Measurements from ENCODE around the gene RERE. TPM values are rescaled to one million over a fixed set of nuclear protein-coding genes. Genes with fewer than 3 reads are reported as not detected.
A peak's percentile ranks its signal among the peaks of the same experiment; 100 is the strongest.

Gene RERE
- total RNA-seq, 2 donors from 2014 or later = 96.0 to 105 TPM

DNA sequence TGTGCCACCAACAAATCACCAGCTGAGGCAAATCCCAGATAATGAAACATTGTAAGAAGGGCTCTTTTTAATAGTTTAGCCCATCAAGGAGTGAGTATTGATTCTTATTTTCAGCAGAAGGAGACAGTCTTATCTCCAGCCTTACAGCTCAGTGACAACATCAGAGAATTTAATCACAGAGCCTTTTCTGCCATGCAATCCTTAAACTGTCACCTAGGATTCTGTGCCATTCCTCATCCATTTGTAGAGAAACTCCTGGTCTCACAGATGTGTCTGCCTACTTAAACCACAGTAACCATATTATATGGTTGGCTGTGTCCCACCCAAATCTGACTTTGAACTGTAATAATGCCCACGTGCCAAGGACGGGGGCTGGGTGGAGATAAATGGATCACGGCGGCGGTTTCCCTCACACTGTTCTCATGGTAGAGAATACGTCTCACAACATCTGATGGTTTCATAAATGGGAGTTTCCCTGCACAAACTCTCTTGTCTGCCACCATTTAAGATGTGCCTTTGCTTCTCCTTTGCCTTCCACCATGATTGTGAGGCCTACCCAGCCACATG lies 217.7 kb downstream of the RERE start:
- Histone ChIP-seq H3K27ac (no peak overlapping the region), H3K27me3 (no peaks in the 10 kb centered on the region), H3K4me3 (no peak overlapping the region), H3K9me3 (no peaks in the 10 kb centered on the region), H3K4me1 (no peaks in the 10 kb centered on the region), H3K36me3 (no peaks in the 10 kb centered on the region), H3K9ac (ENCODE audit: low read depth in 2 of 2, low read length in 2 of 2) (no peak overlapping the region)
- TF ChIP-seq, protein P1, sequence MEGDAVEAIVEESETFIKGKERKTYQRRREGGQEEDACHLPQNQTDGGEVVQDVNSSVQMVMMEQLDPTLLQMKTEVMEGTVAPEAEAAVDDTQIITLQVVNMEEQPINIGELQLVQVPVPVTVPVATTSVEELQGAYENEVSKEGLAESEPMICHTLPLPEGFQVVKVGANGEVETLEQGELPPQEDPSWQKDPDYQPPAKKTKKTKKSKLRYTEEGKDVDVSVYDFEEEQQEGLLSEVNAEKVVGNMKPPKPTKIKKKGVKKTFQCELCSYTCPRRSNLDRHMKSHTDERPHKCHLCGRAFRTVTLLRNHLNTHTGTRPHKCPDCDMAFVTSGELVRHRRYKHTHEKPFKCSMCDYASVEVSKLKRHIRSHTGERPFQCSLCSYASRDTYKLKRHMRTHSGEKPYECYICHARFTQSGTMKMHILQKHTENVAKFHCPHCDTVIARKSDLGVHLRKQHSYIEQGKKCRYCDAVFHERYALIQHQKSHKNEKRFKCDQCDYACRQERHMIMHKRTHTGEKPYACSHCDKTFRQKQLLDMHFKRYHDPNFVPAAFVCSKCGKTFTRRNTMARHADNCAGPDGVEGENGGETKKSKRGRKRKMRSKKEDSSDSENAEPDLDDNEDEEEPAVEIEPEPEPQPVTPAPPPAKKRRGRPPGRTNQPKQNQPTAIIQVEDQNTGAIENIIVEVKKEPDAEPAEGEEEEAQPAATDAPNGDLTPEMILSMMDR (IDR thresholded peaks at IDR 0.05) = no peak
- intact Hi-C loops (cut with DNase I) = no loop called here
- DNase-seq = peak; percentile 26

DNA sequence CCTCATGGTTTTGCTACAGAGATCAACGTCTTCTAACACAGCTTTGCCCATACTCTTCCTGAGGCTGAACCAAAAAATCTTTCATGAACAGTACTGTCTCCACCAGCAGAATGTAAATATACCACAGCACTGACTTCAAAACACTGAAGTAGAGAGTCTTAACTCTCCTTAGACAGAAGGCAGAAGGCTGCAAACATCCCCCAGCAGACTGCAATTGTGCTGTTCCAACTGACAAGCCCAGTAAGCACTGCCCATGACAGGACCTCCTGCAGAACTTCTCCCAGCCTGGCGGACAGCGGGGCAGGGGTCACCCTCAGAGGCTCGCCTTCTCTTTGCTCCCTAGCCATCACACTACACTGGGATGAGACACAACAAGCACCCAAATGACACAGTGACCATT lies 218.7 kb downstream of the RERE start:
- intact Hi-C loops (cut with DNase I) = no loop called here
- Histone ChIP-seq H3K9me3 (no peaks in the 10 kb centered on the region), H3K27ac (peak overlapping the region; percentile 50), H3K27me3 (no peaks in the 10 kb centered on the region), H3K36me3 (no peaks in the 10 kb centered on the region), H3K4me3 (no peak overlapping the region), H3K4me1 (no peaks in the 10 kb centered on the region), H3K9ac (ENCODE audit: low read depth in 2 of 2, low read length in 2 of 2) (no peak overlapping the region)
- TF ChIP-seq, protein P1 (IDR thresholded peaks at IDR 0.05) = no peak
- DNase-seq = no peak

DNA sequence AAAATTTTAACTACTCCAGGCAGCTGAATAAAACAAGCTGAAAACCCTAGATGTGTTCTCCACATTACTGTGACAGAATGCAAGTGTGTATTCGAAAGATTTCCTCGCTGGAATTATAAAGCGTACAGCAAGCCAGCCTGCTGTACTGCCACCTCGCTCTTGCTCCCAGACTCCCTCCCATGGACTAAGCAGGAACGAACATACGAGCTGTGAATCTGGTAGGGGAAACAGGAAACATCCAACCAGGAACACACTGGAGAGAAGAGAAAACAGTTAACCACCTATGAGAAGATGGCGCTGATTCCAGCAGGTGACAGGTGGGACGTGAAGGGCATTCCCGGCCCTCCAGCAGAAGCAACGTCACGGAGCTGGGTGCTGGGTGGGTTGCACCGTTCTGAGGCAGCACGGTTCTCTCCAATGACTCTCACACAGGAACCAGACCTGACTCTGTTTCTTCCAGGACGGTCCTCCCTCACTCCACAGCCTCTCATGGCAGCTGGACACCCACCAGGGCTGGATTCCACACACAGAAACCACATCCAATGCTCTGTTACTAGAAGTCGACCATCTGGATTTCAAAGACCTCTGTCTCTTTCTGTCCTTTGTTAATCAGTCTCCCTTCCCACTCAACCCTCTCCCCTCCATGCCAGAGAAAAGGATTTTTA lies 219.2 kb downstream of the RERE start:
- peak overlapping the region in 1 of 2 donors; percentile 58 for H3K9ac ChIP-seq (ENCODE audit: low read depth in 2 of 2, low read length in 2 of 2)
- no peaks in the 10 kb centered on the region for H3K4me1 ChIP-seq
- no peak overlapping the region for H3K4me3 ChIP-seq
- H3K9me3 ChIP-seq = no peaks in the 10 kb centered on the region
- peak; percentile 48 for DNase-seq
- H3K36me3 ChIP-seq = no peaks in the 10 kb centered on the region
- TF ChIP-seq, protein P1 (IDR thresholded peaks at IDR 0.05) = peak; percentile 30
- intact Hi-C loops (cut with DNase I) = no loop called here
- peak overlapping the region; percentile 50 for H3K27ac ChIP-seq
- H3K27me3 ChIP-seq = no peaks in the 10 kb centered on the region

DNA sequence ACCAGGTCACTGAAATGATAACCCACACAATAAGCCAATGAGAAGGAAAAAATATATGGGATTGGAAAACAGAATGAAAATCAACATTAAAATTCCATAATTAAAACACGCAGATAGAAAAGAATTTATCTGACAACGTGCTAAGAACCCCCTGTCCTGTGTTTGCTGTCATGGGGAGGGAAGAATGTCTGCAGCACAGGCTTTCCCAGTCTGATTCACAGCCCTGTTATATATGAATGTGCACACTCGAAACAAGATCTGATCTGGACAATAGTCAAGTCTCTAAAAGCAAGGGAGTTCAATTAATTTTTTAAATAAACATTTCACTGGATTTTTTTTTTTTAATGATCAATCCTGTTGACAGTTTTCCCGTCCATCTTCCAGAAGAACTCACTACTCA lies 220.0 kb downstream of the RERE start:
- intact Hi-C loops (cut with DNase I) = no loop called here
- DNase-seq = no peak
- Histone ChIP-seq H3K36me3 (no peaks in the 10 kb centered on the region), H3K27me3 (no peaks in the 10 kb centered on the region), H3K4me3 (no peak overlapping the region), H3K9ac (ENCODE audit: low read depth in 2 of 2, low read length in 2 of 2) (no peak overlapping the region), H3K4me1 (no peaks in the 10 kb centered on the region), H3K9me3 (no peaks in the 10 kb centered on the region), H3K27ac (no peak overlapping the region)
- TF ChIP-seq, protein P1 (IDR thresholded peaks at IDR 0.05) = no peak

DNA sequence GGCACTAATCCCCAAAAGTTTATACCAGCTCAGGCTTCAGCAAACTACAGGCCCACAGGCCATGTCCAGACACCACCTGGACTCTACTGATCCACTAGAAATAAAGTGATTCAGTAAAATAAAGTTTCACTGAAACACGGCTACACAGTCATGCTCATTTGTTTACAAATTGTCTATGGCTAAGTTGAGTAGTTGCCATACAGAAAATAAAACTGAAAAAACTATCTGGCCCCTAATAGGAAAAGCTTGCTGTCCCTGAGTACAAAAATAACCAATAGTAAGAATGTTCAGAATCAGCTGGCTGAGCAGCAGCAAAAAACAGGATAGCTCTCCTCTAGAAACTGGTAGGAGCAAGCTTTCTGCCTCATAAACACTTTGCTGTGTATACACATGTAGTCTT lies 221.5 kb downstream of the RERE start:
- Histone ChIP-seq H3K36me3 (no peaks in the 10 kb centered on the region), H3K27me3 (no peaks in the 10 kb centered on the region), H3K27ac (no peak overlapping the region), H3K9ac (ENCODE audit: low read depth in 2 of 2, low read length in 2 of 2) (no peak overlapping the region), H3K9me3 (no peaks in the 10 kb centered on the region), H3K4me1 (no peaks in the 10 kb centered on the region), H3K4me3 (no peak overlapping the region)
- intact Hi-C loops (cut with DNase I) = no loop called here
- TF ChIP-seq, protein P1 (IDR thresholded peaks at IDR 0.05) = no peak
- DNase-seq = no peak
